ENCODE data around the gene BRD4.

BRD4 gene

GRCh38 chr19:15188851-15189250 is 143.5 kb downstream of the BRD4 start:
- no peak for TF ChIP-seq CTCF (IDR thresholded peaks at IDR 0.05)
- Histone ChIP-seq H3K4me1 (peaks cover 0 to 53% (median 18%) of the 10 kb centered on the region in 4 donors), H3K4me3 (no peak overlapping the region), H3K36me3 (peaks cover 85 to 95% (median 92%) of the 10 kb centered on the region in 3 donors), H3K27ac (peak overlapping the region; percentile 43 to 99), H3K9me3 (no peaks in the 10 kb centered on the region), H3K27me3 (no peaks in the 10 kb centered on the region)
- no peak for DNase-seq
- intact Hi-C loops (cut with DNase I; ENCODE audit: low total_unique reads), result no loop called here

GRCh38 chr19:15187026-15188007 is 145.0 kb downstream of the BRD4 start:
- Histone ChIP-seq H3K4me3 (no peak overlapping the region), H3K27ac (peak overlapping the region in 1 of 2 donors; percentile 99), H3K36me3 (peaks cover 88 to 98% (median 96%) of the 10 kb centered on the region in 3 donors), H3K27me3 (no peaks in the 10 kb centered on the region), H3K4me1 (peaks cover 0 to 42% (median 6%) of the 10 kb centered on the region in 4 donors), H3K9me3 (no peaks in the 10 kb centered on the region)
- no peak for DNase-seq
- TF ChIP-seq CTCF (IDR thresholded peaks at IDR 0.05), result no peak
- intact Hi-C loops (cut with DNase I; ENCODE audit: low total_unique reads), result no loop called here
